ENCODE results near the gene UTP4.

DNA sequence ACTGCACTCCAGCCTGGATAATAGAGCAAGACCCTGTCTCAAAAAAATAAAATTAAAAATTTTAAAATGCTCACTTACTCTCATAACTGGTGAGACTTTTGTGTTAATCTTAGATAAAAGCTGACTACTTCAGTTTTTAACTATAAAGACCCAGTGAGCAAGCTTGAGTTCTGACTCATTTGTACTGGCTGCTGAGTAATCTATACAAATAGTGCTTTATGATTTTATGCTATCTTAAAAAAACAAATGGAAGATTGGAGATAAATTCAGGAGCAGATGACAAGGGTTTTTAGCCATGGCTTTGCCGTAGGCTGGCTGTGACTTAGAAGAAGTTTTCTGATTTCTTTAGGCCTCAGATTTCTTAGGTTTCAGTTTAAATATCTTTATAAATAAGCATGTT, 85.0 kb downstream of the UTP4 start:
- TF ChIP-seq CTCF (IDR thresholded peaks at IDR 0.05) (no peak), POLR2A (IDR thresholded peaks at IDR 0.05) (no peak)
